GM21423 (cell line): ENCODE measurements around the gene ZNF507.
"Not testable (repeated sequence)": the region's sequence is repeated elsewhere in the genome, so short reads cannot be mapped to it uniquely, and the experiment has no call there.

Source experiments
- ATAC-seq: cut with Tn5 transposase; IDR thresholded peaks from one replicate; pipeline ENCODE4 v1.9.1; 2021; ENCODE audit warnings: mild to moderate bottlenecking, moderate library complexity; ENCODE audit not compliant: unreplicated experiment

Gene ZNF507

GRCh38 chr19:32406161-32407003 is 61.0 kb downstream of the ZNF507 start:
- no peak for ATAC-seq

GRCh38 chr19:32407004-32407992 is 61.9 kb downstream of the ZNF507 start:
- no peak for ATAC-seq

- no peak for ATAC-seq
Observed at GRCh38 chr19:32415246-32415645, 69.8 kb downstream of the ZNF507 start.

- ATAC-seq = no peak
Observed at GRCh38 chr19:32415669-32416068, 70.3 kb downstream of the ZNF507 start.

- no peak for ATAC-seq
Observed at GRCh38 chr19:32416749-32417456, 71.5 kb downstream of the ZNF507 start.

GRCh38 chr19:32418155-32418554 is 72.7 kb downstream of the ZNF507 start:
- ATAC-seq = no peak

GRCh38 chr19:32421589-32422361 is 76.4 kb downstream of the ZNF507 start:
- ATAC-seq = no peak

GRCh38 chr19:32422435-32422834 is 77.0 kb downstream of the ZNF507 start:
- no peak for ATAC-seq

- ATAC-seq = not testable (repeated sequence)
Observed at GRCh38 chr19:32423944-32424343, 78.5 kb downstream of the ZNF507 start.

GRCh38 chr19:32427536-32427935 is 82.1 kb downstream of the ZNF507 start:
- ATAC-seq = no peak

GRCh38 chr19:32436692-32437091 is 91.3 kb downstream of the ZNF507 start:
- no peak for ATAC-seq

- ATAC-seq = no peak
Observed at GRCh38 chr19:32437096-32437495, 91.7 kb downstream of the ZNF507 start.
